Left kidney (tissue), 2 donors: ENCODE results near the gene NEURL1B. TPM values are rescaled to one million over a fixed set of nuclear protein-coding genes. Genes with fewer than 3 reads are reported as not detected.

Experiments used
- DNase-seq: peaks from one replicate; pipeline ENCODE4 v3.0.0-alpha.2; 2013
- polyA plus RNA-seq: library from polyadenylated mRNA; unstranded; fragments of 120-200 nt; gene quantifications from one replicate; pipeline ENCODE4 v1.2.1, GENCODE V29; 2013; ENCODE audit not compliant: insufficient read length

Gene NEURL1B
- polyA plus RNA-seq, 1 donor: 14.8 TPM

GRCh38 chr5:172730981-172731679 lies 90.1 kb downstream of the NEURL1B start:
- no peak for DNase-seq

DNA sequence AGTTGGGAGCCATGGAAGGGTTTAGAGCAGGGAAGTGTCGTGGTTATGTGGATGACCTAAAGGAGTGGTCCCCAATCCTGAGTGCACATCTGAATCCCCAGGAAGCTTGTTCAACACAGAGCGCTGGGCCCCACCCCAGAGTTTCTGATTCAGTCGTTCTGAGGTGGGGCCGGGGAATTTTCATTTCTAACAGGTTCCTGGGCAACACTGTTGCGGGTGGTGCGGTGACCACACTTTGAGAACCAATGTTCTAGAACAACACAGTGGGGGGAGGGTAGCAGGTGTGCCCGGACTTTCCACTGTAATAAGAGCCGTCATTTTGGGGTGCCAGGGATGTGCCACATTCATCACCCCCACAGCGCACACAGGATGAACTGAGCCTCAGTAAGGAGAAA lies 90.6 kb downstream of the NEURL1B start:
- no peak for DNase-seq

- DNase-seq: no peak
Measured at GRCh38 chr5:172732201-172732865, 91.3 kb downstream of the NEURL1B start.

- peak; percentile 70 for DNase-seq
Measured at GRCh38 chr5:172733131-172733973, 92.3 kb downstream of the NEURL1B start.

- no peak for DNase-seq
Measured at GRCh38 chr5:172733974-172734346, 92.9 kb downstream of the NEURL1B start.

DNA sequence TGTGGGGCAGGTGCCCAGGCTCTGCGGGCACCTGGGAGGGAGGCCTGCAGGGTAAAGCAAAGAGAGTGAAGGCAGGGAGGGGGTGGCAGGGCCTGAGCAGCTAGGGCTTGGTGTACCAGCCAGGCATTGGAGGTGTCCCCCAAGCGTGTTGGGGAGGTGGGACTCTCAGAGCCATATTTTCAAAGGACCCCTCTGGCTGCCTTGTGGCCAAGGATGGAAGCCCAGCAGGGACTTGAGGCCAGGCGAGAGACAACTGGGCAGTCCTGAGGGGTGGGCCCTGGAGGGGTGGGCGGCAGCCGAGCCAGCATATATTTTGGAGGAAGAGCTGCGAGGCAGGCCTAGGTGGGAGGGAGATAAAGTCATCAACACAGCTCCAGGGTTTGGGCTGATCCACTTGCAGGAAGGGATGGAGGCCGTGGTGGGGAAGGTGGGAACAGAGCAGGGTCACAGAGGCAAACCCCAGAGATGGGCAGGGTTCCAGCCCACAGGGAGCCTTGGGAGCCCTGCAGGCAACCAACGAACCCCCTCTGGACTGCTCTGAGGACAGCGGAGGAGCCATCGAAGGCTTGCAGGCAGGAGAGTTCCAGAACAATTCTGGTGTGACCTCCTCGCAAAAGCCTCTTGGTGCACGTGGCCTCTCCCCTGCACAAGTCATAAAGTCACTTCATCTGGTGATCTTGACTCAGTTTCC lies 94.2 kb downstream of the NEURL1B start:
- DNase-seq: no peak

GRCh38 chr5:172736508-172737135 lies 95.6 kb downstream of the NEURL1B start:
- no peak for DNase-seq

DNA sequence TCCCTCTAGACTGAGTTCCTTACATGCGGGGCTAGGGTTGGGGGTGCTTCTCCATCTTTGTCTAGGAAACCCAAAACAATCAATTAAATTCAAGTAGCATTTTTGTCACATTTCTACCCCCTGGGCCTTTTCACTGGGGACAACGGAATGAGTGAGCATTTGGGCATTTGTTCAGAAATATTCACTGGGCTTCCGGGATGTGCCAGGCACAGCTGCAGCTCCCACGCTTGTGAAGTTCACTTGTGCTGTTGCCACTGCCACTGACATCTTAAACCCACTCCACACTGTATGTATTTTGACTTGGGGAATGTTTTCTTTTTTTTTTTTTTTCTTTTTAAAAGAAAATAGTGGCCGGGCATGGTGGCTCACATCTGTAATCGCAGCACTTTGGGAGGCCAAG lies 98.3 kb downstream of the NEURL1B start:
- no peak for DNase-seq

GRCh38 chr5:172740428-172741205 lies 99.6 kb downstream of the NEURL1B start:
- no peak for DNase-seq

Other genes with a start within 250 kb of the NEURL1B start
- gene SH3PXD2B, start 186.7 kb upstream of the NEURL1B start, polyA plus RNA-seq: 33.0 TPM
- 59.3 TPM for gene DUSP1, start 129.9 kb downstream of the NEURL1B start, polyA plus RNA-seq
- gene ERGIC1, start 193.0 kb downstream of the NEURL1B start, polyA plus RNA-seq: 122 TPM